Endothelial cell of umbilical vein (primary cell): ENCODE measurements around the gene ABR. TPM values are rescaled to one million over a fixed set of nuclear protein-coding genes. Genes with fewer than 3 reads are reported as not detected.

Experiments
- BruUV-seq: library from RNA; stranded (reverse); fragments of 400-500 nt; replicated peaks from 2 replicates; lab custom pipeline; 2021; lab: Mats Ljungman, UMichigan
- CTCF ChIA-PET: fragments of 300-600, 350-600 bp; sonication (Branson Sonifier 250); formaldehyde crosslinking; loops from one replicate; lab custom pipeline; 2021; ENCODE audit warnings: antibody characterized with exemption, inconsistent platforms; lab: Charles Lee
- POLR2A ChIA-PET: fragments of 300-600, 350-600 bp; sonication (Branson Sonifier 250); formaldehyde crosslinking; loops from one replicate; lab custom pipeline; 2021; ENCODE audit warnings: antibody characterized with exemption, inconsistent platforms; lab: Charles Lee
- DNase-seq: peaks from one replicate; pipeline ENCODE4 v3.0.0-alpha.2; 2011; ENCODE audit warnings: low read depth, low spot score
- FAIRE-seq: peaks from 2 replicates; lab custom pipeline; 2011; peaks lifted over from hg19 to GRCh38; lab: Jason Lieb, UNC
- H2AFZ ChIP-seq: 2 replicates; pipeline ENCODE4 v1.6.0; 2012; ENCODE audit warnings: low read depth, low read length, control low read depth, inconsistent platforms
- H3K27ac ChIP-seq: 2 replicates; pipeline ENCODE4 v1.5.1; 2011; ENCODE audit warnings: low read depth, mild to moderate bottlenecking, control low read depth, low read length, moderate library complexity; ENCODE audit not compliant: insufficient read depth
- H3K27me3 ChIP-seq, 2 experiments: 2 replicates each; pipeline versions ENCODE4 v1.6.0 to v1.6.1; 2011; ENCODE audit warnings: low read length in 2 of 2, mixed read lengths in 1 of 2; ENCODE audit not compliant: control insufficient read depth in 2 of 2, insufficient read depth in 2 of 2
- H3K36me3 ChIP-seq, 2 experiments: 2 replicates in 1 of 2; 3 replicates in 1 of 2; pipeline ENCODE4 v1.5.1; 2011; ENCODE audit warnings: low read length in 2 of 2, mild to moderate bottlenecking in 1 of 2, moderate library complexity in 1 of 2; ENCODE audit not compliant: control insufficient read depth in 2 of 2, insufficient read depth in 2 of 2; ENCODE audit errors: extremely low read depth in 1 of 2
- H3K4me1 ChIP-seq: 3 replicates; pipeline ENCODE4 v1.5.1; 2011; ENCODE audit warnings: mild to moderate bottlenecking, low read length; ENCODE audit not compliant: control insufficient read depth, insufficient read depth; ENCODE audit errors: extremely low read depth
- H3K4me2 ChIP-seq: 2 replicates; pipeline ENCODE4 v1.6.1; 2011; ENCODE audit warnings: low read length, control low read depth, mixed read lengths; ENCODE audit not compliant: insufficient read depth
- H3K4me3 ChIP-seq, 3 experiments: fragments of 200-600 bp in 1 of 3; sonication (generic), shearing (Covaris generic) in 1 of 3; replicated peaks in 1 of 3; 2 replicates each; pipeline ENCODE4 v1.5.1; 2011 to 2016; ENCODE audit warnings: control low read depth in 3 of 3, low read length in 3 of 3, mild to moderate bottlenecking in 2 of 3, inconsistent platforms in 1 of 3, low read depth in 1 of 3, moderate library complexity in 1 of 3; ENCODE audit not compliant: insufficient read depth in 1 of 3
- H3K79me2 ChIP-seq: 2 replicates; pipeline ENCODE4 v1.6.0; 2012; ENCODE audit warnings: low read length, inconsistent platforms; ENCODE audit not compliant: control insufficient read depth, insufficient read depth
- H3K9ac ChIP-seq: replicated peaks from 2 replicates; pipeline ENCODE3; 2011; ENCODE audit warnings: low read length, control low read depth; ENCODE audit not compliant: insufficient read depth; ENCODE audit errors: extremely low read depth
- H3K9me1 ChIP-seq: replicated peaks from 3 replicates; pipeline ENCODE4 v1.6.0; 2011; ENCODE audit warnings: mild to moderate bottlenecking, low read length; ENCODE audit not compliant: control insufficient read depth, insufficient read depth; ENCODE audit errors: extremely low read depth
- H3K9me3 ChIP-seq: replicated peaks from 2 replicates; pipeline ENCODE4 v1.5.1; 2012; ENCODE audit warnings: low read length, inconsistent platforms; ENCODE audit not compliant: control insufficient read depth, insufficient read depth
- H4K20me1 ChIP-seq: replicated peaks from 2 replicates; pipeline ENCODE3; 2011; ENCODE audit warnings: mild to moderate bottlenecking, low read length; ENCODE audit not compliant: control insufficient read depth, insufficient read depth; ENCODE audit errors: extremely low read depth
- CTCF ChIP-seq, 2 donors: IDR thresholded peaks; 1 replicate in 1 of 2; 2 replicates in 1 of 2; pipeline ENCODE4 v1.5.1; 2011; ENCODE audit warnings: low read length in 2 of 2, mild to moderate bottlenecking in 2 of 2, moderate library complexity in 2 of 2, control low read depth in 1 of 2, inconsistent platforms in 1 of 2, low read depth in 1 of 2; ENCODE audit not compliant: insufficient read depth in 1 of 2; ENCODE audit errors: extremely low read depth in 1 of 2
- EZH2 ChIP-seq: IDR thresholded peaks from 2 replicates; pipeline ENCODE4 v1.6.1; 2012; ENCODE audit warnings: borderline replicate concordance, low read depth, mild to moderate bottlenecking, moderate library complexity, low read length, inconsistent platforms; ENCODE audit not compliant: severe bottlenecking
- FOS ChIP-seq: IDR thresholded peaks from 2 replicates; pipeline ENCODE4 v1.6.1; 2011; ENCODE audit warnings: mild to moderate bottlenecking, low read length, moderate library complexity, borderline replicate concordance; ENCODE audit not compliant: insufficient read depth
- GATA2 ChIP-seq: IDR thresholded peaks from 2 replicates; pipeline ENCODE4 v1.7.0; 2011; ENCODE audit warnings: low read depth, mild to moderate bottlenecking, moderate library complexity, mixed read lengths, low read length; ENCODE audit not compliant: insufficient read length, insufficient read depth
- JUN ChIP-seq: IDR thresholded peaks from 2 replicates; pipeline ENCODE4 v1.6.1; 2011; ENCODE audit warnings: borderline replicate concordance, low read depth; ENCODE audit not compliant: insufficient read length, insufficient read depth
- MYC ChIP-seq: IDR thresholded peaks from one replicate; pipeline ENCODE4 v1.6.1; 2011; ENCODE audit warnings: mild to moderate bottlenecking, low read depth, low read length
- POLR2A ChIP-seq: IDR thresholded peaks from 2 replicates; pipeline ENCODE4 v1.6.1; 2012; ENCODE audit warnings: low read depth, mild to moderate bottlenecking, control low read depth, low read length
- POLR2AphosphoS5 ChIP-seq: IDR thresholded peaks from 2 replicates; pipeline ENCODE4 v1.6.1; 2012; ENCODE audit warnings: low read depth, mild to moderate bottlenecking, control low read depth, low read length, moderate library complexity; ENCODE audit not compliant: insufficient read depth
- dilution Hi-C: fragments of 300-500 bp; cut with MboI; formaldehyde crosslinking; loops from one replicate; pipeline ENCODE4 v1.15.0; 2019; ENCODE audit warnings: low sequenced_read_pairs; ENCODE audit not compliant: extremely low pct_ligation_motif_present
- intact Hi-C: fragments of 100-400 bp; cut with micrococcal nuclease; formaldehyde crosslinking; loops from one replicate; pipeline ENCODE4 v1.10.0; 2022
- polyA plus RNA-seq, 4 experiments: library from polyadenylated mRNA; depleted of rRNA in 3 of 4; stranded (reverse) in 3 of 4; unstranded in 1 of 4; fragments of >200 nt; gene quantifications; 2 replicates each; pipeline versions ENCODE4 v1.2.1 to v1.2.3, GENCODE V29; 2011 to 2012; ENCODE audit warnings: missing spikeins in 1 of 4
- total RNA-seq: library from RNA; stranded (reverse); gene quantifications from 2 replicates; pipeline ENCODE4 v1.2.3, GENCODE V29; 2021
- TF ChIP-seq, protein P1 (sequence below): IDR thresholded peaks from 2 replicates; pipeline ENCODE4 v1.6.1; 2011; ENCODE audit not compliant: insufficient read depth, insufficient read length

The ABR gene
- total and polyA plus RNA-seq, 2 donors (not counting 3 experiments of a cell fraction or from before 2014, with no cell fraction given), result 83.5 to 96.8 TPM

- DNase-seq (no peak), FAIRE-seq (no peak)
- peaks cover 0 to 2% of the 10 kb centered on the region in 2 experiments for H3K36me3 ChIP-seq
- intact Hi-C loops (no loop called here), dilution Hi-C loops (no loop called here)
- BruUV-seq, result no TSS peak
- no peaks in the 10 kb centered on the region for H4K20me1 ChIP-seq
- H3K9me1 ChIP-seq, result no peaks in the 10 kb centered on the region
- no peak overlapping the region for H3K4me2 ChIP-seq
- TF ChIP-seq CTCF (IDR thresholded peaks at IDR 0.05; ENCODE audit: extremely low read depth in 1 of 2, insufficient read depth in 1 of 2, low read depth in 1 of 2, low read length in 2 of 2), result no peak
- TF ChIP-seq EZH2, result no peak
- no peak for TF ChIP-seq JUN
- TF ChIP-seq, protein P1, sequence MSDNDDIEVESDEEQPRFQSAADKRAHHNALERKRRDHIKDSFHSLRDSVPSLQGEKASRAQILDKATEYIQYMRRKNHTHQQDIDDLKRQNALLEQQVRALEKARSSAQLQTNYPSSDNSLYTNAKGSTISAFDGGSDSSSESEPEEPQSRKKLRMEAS, result no peak
- TF ChIP-seq FOS, result no peak
- no peak for TF ChIP-seq POLR2A
- TF ChIP-seq GATA2, result no peak
- no peak for TF ChIP-seq MYC
- TF ChIP-seq POLR2AphosphoS5, result no peak
- no peak overlapping the region for H3K4me3 ChIP-seq
- H3K27ac ChIP-seq, result no peak overlapping the region
- no peaks in the 10 kb centered on the region for H3K9me3 ChIP-seq
- no peak overlapping the region for H2AFZ ChIP-seq
- no peak overlapping the region for H3K9ac ChIP-seq
- no peaks in the 10 kb centered on the region for H3K79me2 ChIP-seq
- no peaks in the 10 kb centered on the region for H3K4me1 ChIP-seq
- POLR2A ChIA-PET, result no interaction called here
- H3K27me3 ChIP-seq, result no peaks in the 10 kb centered on the region
- CTCF ChIA-PET, result interaction anchor here (1.2 kb wide), 1 partner anchor 101 kb away, joined by 3 read pairs; no protein-coding TSS in a partner anchor
Observed at GRCh38 chr17:1158879-1159278, 20.9 kb downstream of the ABR start.
